ENCODE results near the gene BCL2L2. TPM values are rescaled to one million over a fixed set of nuclear protein-coding genes. Genes with fewer than 3 reads are reported as not detected.

Gene BCL2L2
- total and polyA plus RNA-seq, 9 of the 15 experiments (the other 6 are each of a cell fraction or from before 2014, with no cell fraction given) = 2.6 to 32.5 (median 14.7) TPM

GRCh38 chr14:23307146-23307530 is 505 bp downstream of the BCL2L2 start:
- H3K36me3 ChIP-seq (ENCODE audit: control insufficient read depth, insufficient read depth, low read length) = peaks cover 46% of the 10 kb centered on the region
- 0% methylated on average over 5 of the region's 5 CpGs for WGBS (ENCODE audit: insufficient coverage, low coverage, missing lambda C conversion rate)
- DNase-seq (ENCODE audit: extremely low read depth in 1 of 4, low spot score in 3 of 4) (no peak), FAIRE-seq (no peak), ATAC-seq (peak; percentile 2)
- peaks cover 4% of the 10 kb centered on the region for H3K9me1 ChIP-seq (ENCODE audit: control insufficient read depth, insufficient read depth, low read length)
- no peaks in the 10 kb centered on the region for H3K9me3 ChIP-seq (replicated peaks; ENCODE audit: control insufficient read depth, insufficient read depth, low read depth, low read length)
- peak overlapping the region; percentile 94 for H3K4me3 ChIP-seq
- ChIA-PET CTCF (ENCODE audit: low intra/inter-chr PET ratio) (no interaction called here), POLR2A (interaction anchor here (0.7 to 3.7 kb wide), 6 partner anchors 8 to 325 kb away, joined by 3 to 17 read pairs (median 4); partner anchors contain the start of genes AJUBA and PABPN1)
- peak overlapping the region; percentile 98 for H3K4me2 ChIP-seq (ENCODE audit: insufficient read depth, low read length)
- peak overlapping the region; percentile 84 for H2AFZ ChIP-seq (ENCODE audit: low read depth, low read length)
- intact Hi-C loops (cut with micrococcal nuclease) = loop anchor here (2.0 kb wide), 1 partner anchor 14 kb away; the partner anchor contains the start of gene PABPN1
- in situ Hi-C loops (cut with MboI) = no loop called here
- H3K27me3 ChIP-seq (ENCODE audit: control insufficient read depth in 2 of 2, insufficient read depth in 2 of 2, low read length in 2 of 2) = no peaks in the 10 kb centered on the region
- H3K9ac ChIP-seq (ENCODE audit: insufficient read depth in 1 of 2, low read depth in 2 of 2, low read length in 2 of 2) = peak overlapping the region; percentile 92 to 95
- H3K79me2 ChIP-seq (ENCODE audit: control insufficient read depth, insufficient read depth, low read length) = peaks cover 45% of the 10 kb centered on the region
- no TSS peak for BruUV-seq (replicated peaks)
- no peaks in the 10 kb centered on the region for H4K20me1 ChIP-seq (replicated peaks; ENCODE audit: control insufficient read depth, insufficient read depth, low read length)
- peak overlapping the region; percentile 90 for H3K27ac ChIP-seq (ENCODE audit: extremely low read depth, low read depth, low read length)
- peaks cover 21 to 36% of the 10 kb centered on the region in 2 experiments; a peak in 4 of 5 replicates for H3K4me1 ChIP-seq (replicated peaks in 1 of 2; ENCODE audit: control insufficient read depth in 2 of 2, insufficient read depth in 2 of 2, low read length in 2 of 2)
- TF ChIP-seq TEAD4 (IDR thresholded peaks at IDR 0.05; ENCODE audit: low read length) (no peak), TEAD4 (CRISPR knock-in tag; IDR thresholded peaks at IDR 0.05; ENCODE audit: borderline replicate concordance) (0 out of 2 replicates have a peak, but pooled peaks have one; percentile 56), SMARCC2 (IDR thresholded peaks at IDR 0.05; ENCODE audit: low read depth) (0 out of 2 replicates have a peak, but pooled peaks have one; percentile 4), ZNF512 (tag; IDR thresholded peaks at IDR 0.05) (0 out of 2 replicates have a peak, but pooled peaks have one; percentile 23), HNRNPLL (IDR thresholded peaks at IDR 0.05; ENCODE audit: low read depth, low read length, poor library complexity, severe bottlenecking) (peak; percentile 4), MBD1 (CRISPR knock-in tag; IDR thresholded peaks at IDR 0.05) (no peak), TFE3 (CRISPR knock-in tag; IDR thresholded peaks at IDR 0.05) (no peak)

All from K562 (cell line).